ENCODE data around the gene TMEM125.

DNA sequence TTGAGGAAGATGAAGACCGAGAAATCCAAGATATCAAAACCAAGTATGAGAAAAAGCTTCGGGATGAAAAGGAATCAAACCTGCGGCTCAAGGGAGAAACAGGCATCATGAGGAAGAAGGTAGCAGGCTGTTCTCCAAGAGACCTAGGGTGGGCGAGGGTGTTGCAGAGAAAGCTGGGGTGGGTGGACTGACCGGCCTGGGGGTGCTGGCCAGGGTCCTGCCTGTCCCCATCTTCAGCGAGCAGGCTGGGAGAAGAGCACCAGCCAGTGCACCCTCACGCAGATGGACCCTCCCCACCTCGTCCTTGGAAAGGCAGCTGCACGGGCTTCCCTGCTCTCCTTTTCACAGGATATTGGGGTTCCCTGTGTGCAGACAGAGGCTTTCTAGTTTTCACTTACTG lies 46.9 kb upstream of the TMEM125 start:
- no peak for TF ChIP-seq MAZ (IDR thresholded peaks at IDR 0.05; ENCODE audit: borderline replicate concordance, low read depth, low read length)
- TF ChIP-seq, protein P1, sequence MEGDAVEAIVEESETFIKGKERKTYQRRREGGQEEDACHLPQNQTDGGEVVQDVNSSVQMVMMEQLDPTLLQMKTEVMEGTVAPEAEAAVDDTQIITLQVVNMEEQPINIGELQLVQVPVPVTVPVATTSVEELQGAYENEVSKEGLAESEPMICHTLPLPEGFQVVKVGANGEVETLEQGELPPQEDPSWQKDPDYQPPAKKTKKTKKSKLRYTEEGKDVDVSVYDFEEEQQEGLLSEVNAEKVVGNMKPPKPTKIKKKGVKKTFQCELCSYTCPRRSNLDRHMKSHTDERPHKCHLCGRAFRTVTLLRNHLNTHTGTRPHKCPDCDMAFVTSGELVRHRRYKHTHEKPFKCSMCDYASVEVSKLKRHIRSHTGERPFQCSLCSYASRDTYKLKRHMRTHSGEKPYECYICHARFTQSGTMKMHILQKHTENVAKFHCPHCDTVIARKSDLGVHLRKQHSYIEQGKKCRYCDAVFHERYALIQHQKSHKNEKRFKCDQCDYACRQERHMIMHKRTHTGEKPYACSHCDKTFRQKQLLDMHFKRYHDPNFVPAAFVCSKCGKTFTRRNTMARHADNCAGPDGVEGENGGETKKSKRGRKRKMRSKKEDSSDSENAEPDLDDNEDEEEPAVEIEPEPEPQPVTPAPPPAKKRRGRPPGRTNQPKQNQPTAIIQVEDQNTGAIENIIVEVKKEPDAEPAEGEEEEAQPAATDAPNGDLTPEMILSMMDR (conservative IDR thresholded peaks at IDR 0.05; ENCODE audit: low read depth, low read length): no peak
- no peak for TF ChIP-seq RAD21 (IDR thresholded peaks at IDR 0.05; ENCODE audit: low read length)
- TF ChIP-seq POLR2A (IDR thresholded peaks at IDR 0.05; ENCODE audit: low read depth, low read length): no peak
- no peak for TF ChIP-seq CEBPB (IDR thresholded peaks at IDR 0.05; ENCODE audit: low read depth, low read length)
- no peak for TF ChIP-seq MXI1 (IDR thresholded peaks at IDR 0.05; ENCODE audit: borderline replicate concordance, low read depth, low read length)

Data from IMR-90 (cell line).